ENCODE results near the gene BBS4.
"Not testable (repeated sequence)": the region's sequence is repeated elsewhere in the genome, so short reads cannot be mapped to it uniquely, and the experiment has no call there.

BBS4 gene

GRCh38 chr15:72685925-72686794, at the start of gene BBS4, which contains the start of gene HIGD2B:
Gene BBS4, plus strand, starts transcription at chr15:72686207. Its CDS starts 21 bp downstream, at chr15:72686228.
Gene HIGD2B, minus strand, starts transcription at chr15:72686182. Its CDS starts 9,808 bp downstream, at chr15:72676374.
- peak; percentile 91 to 93 for DNase-seq

GRCh38 chr15:72636519-72637282, 49.3 kb upstream of the BBS4 start:
- peak; percentile 56 to 64 for DNase-seq

- DNase-seq = not testable (repeated sequence)
Observed at GRCh38 chr15:72639759-72640483, 46.1 kb upstream of the BBS4 start.

- not testable (repeated sequence) for DNase-seq
Observed at GRCh38 chr15:72642271-72642670, 43.7 kb upstream of the BBS4 start.

GRCh38 chr15:72648631-72649253, 37.3 kb upstream of the BBS4 start:
- DNase-seq = not testable (repeated sequence)

GRCh38 chr15:72654397-72654796, 31.6 kb upstream of the BBS4 start, which contains the start of gene GOLGA6B:
Gene GOLGA6B, plus strand, starts transcription at chr15:72654697. Its CDS starts 41 bp downstream, at chr15:72654738.
- not testable (repeated sequence) for DNase-seq

GRCh38 chr15:72656014-72656413, 30.0 kb upstream of the BBS4 start:
- not testable (repeated sequence) for DNase-seq

- DNase-seq = not testable (repeated sequence)
Observed at GRCh38 chr15:72661081-72661480, 24.9 kb upstream of the BBS4 start.

GRCh38 chr15:72663931-72664330, 22.1 kb upstream of the BBS4 start:
- not testable (repeated sequence) for DNase-seq

- DNase-seq = not testable (repeated sequence)
Observed at GRCh38 chr15:72665706-72666105, 20.3 kb upstream of the BBS4 start.

GRCh38 chr15:72669803-72670202, 16.2 kb upstream of the BBS4 start:
- DNase-seq = not testable (repeated sequence)

- DNase-seq = peak; percentile 86 to 87
Observed at GRCh38 chr15:72670656-72671352, 15.2 kb upstream of the BBS4 start.

GRCh38 chr15:72671525-72671924, 14.5 kb upstream of the BBS4 start:
- DNase-seq = no peak

GRCh38 chr15:72676838-72677237, 9.2 kb upstream of the BBS4 start:
- DNase-seq = no peak

GRCh38 chr15:72680931-72681330, 5.1 kb upstream of the BBS4 start:
- DNase-seq = no peak

GRCh38 chr15:72682772-72683171, 3.2 kb upstream of the BBS4 start:
- no peak for DNase-seq

GRCh38 chr15:72685301-72685924, 594 bp upstream of the BBS4 start:
- peak in 1 of 2 experiments; percentile 25 for DNase-seq

GRCh38 chr15:72688697-72689096, 2.7 kb downstream of the BBS4 start:
- DNase-seq = no peak

- DNase-seq = no peak
Observed at GRCh38 chr15:72690938-72691337, 4.9 kb downstream of the BBS4 start.

GRCh38 chr15:72698938-72699337, 12.9 kb downstream of the BBS4 start:
- no peak for DNase-seq

GRCh38 chr15:72700076-72700475, 14.1 kb downstream of the BBS4 start:
- DNase-seq = no peak
